ENCODE data around the gene ACTL10. TPM values are rescaled to one million over a fixed set of nuclear protein-coding genes. Genes with fewer than 3 reads are reported as not detected.

Gene ACTL10
- total and polyA plus RNA-seq, 2 experiments from 2014 or later, result 0.71 to 1.9 TPM

DNA sequence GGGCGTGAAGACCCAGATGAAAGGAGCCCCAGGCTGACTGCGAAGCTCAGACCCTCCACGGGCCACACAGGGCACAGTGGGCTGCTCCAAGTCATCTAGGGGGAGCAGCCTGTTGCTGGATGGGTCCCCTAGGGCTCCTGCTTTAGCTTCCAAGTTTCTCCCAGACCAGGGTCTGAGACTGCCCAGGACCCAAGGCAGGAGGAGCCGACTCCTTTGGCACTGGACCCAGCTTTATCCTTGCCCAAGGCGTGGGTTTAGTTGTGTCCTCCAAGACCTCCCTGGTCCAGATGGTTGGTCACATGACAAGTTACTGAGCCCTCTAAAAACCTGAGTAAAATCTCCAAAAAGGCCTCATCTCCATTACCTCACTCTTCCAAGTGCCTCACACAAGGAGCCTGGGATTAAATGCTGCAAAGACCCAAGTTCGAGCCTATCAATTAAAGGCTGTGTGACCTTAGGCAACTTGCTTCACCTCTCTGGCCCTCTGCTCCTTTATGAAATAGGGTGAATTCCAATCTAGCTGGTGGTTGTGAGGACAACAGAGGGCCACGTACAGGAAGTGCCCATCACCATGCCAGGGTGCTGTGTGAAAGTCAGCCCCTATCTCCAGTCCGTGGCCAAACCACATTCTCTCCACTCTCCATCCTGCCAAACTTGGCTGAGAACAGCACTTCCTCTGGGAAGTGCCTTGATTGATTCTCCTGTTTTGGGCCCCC, 5.0 kb downstream of the ACTL10 start:
- H4K20me1 ChIP-seq (replicated peaks; ENCODE audit: insufficient read depth), result peaks cover 3% of the 10 kb centered on the region
- H3K36me3 ChIP-seq (ENCODE audit: insufficient read depth), result no peaks in the 10 kb centered on the region; the same call in 1 of the 2 replicates
- no peak overlapping the region for H3K4me2 ChIP-seq
- peaks cover 33% of the 10 kb centered on the region for H3K4me1 Mint-ChIP-seq
- H3K27ac Mint-ChIP-seq, result no peak overlapping the region
- H3F3A ChIP-seq (replicated peaks; ENCODE audit: low read depth), result peaks cover 12% of the 10 kb centered on the region; the same call in 1 of the 2 replicates
- H3K27ac ChIP-seq (ENCODE audit: low read depth), result no peak overlapping the region
- H3K9me3 Mint-ChIP-seq, result no peaks in the 10 kb centered on the region
- no peaks in the 10 kb centered on the region for H3K9me2 ChIP-seq (ENCODE audit: insufficient read depth)
- no peak for ATAC-seq
- H2AFZ ChIP-seq, result no peak overlapping the region
- H3K36me3 Mint-ChIP-seq (ENCODE audit: low read depth), result peaks cover 42% of the 10 kb centered on the region
- peaks cover 11% of the 10 kb centered on the region; the same call in 1 of the 2 replicates for H3K27me3 ChIP-seq (ENCODE audit: insufficient read depth)
- no peak overlapping the region for H3K4me3 ChIP-seq
- peaks cover 21% of the 10 kb centered on the region for H3K27me3 Mint-ChIP-seq (ENCODE audit: insufficient read depth, low read depth, poor library complexity)
- no peak for TF ChIP-seq EZH2phosphoT487 (IDR thresholded peaks at IDR 0.05; ENCODE audit: unreplicated experiment)
- no peak for TF ChIP-seq ZNF331 (CRISPR knock-in tag; IDR thresholded peaks at IDR 0.05; ENCODE audit: low read depth)
- no peak for TF ChIP-seq JUNB (IDR thresholded peaks at IDR 0.05; ENCODE audit: unreplicated experiment)
- TF ChIP-seq, protein P1, sequence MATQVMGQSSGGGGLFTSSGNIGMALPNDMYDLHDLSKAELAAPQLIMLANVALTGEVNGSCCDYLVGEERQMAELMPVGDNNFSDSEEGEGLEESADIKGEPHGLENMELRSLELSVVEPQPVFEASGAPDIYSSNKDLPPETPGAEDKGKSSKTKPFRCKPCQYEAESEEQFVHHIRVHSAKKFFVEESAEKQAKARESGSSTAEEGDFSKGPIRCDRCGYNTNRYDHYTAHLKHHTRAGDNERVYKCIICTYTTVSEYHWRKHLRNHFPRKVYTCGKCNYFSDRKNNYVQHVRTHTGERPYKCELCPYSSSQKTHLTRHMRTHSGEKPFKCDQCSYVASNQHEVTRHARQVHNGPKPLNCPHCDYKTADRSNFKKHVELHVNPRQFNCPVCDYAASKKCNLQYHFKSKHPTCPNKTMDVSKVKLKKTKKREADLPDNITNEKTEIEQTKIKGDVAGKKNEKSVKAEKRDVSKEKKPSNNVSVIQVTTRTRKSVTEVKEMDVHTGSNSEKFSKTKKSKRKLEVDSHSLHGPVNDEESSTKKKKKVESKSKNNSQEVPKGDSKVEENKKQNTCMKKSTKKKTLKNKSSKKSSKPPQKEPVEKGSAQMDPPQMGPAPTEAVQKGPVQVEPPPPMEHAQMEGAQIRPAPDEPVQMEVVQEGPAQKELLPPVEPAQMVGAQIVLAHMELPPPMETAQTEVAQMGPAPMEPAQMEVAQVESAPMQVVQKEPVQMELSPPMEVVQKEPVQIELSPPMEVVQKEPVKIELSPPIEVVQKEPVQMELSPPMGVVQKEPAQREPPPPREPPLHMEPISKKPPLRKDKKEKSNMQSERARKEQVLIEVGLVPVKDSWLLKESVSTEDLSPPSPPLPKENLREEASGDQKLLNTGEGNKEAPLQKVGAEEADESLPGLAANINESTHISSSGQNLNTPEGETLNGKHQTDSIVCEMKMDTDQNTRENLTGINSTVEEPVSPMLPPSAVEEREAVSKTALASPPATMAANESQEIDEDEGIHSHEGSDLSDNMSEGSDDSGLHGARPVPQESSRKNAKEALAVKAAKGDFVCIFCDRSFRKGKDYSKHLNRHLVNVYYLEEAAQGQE (IDR thresholded peaks at IDR 0.05; ENCODE audit: unreplicated experiment), result no peak
- TF ChIP-seq POLR2AphosphoS5 (IDR thresholded peaks at IDR 0.05; ENCODE audit: low read depth), result no peak
- no peak for TF ChIP-seq STAT1 (IDR thresholded peaks at IDR 0.05; ENCODE audit: unreplicated experiment)
- TF ChIP-seq, protein P2, sequence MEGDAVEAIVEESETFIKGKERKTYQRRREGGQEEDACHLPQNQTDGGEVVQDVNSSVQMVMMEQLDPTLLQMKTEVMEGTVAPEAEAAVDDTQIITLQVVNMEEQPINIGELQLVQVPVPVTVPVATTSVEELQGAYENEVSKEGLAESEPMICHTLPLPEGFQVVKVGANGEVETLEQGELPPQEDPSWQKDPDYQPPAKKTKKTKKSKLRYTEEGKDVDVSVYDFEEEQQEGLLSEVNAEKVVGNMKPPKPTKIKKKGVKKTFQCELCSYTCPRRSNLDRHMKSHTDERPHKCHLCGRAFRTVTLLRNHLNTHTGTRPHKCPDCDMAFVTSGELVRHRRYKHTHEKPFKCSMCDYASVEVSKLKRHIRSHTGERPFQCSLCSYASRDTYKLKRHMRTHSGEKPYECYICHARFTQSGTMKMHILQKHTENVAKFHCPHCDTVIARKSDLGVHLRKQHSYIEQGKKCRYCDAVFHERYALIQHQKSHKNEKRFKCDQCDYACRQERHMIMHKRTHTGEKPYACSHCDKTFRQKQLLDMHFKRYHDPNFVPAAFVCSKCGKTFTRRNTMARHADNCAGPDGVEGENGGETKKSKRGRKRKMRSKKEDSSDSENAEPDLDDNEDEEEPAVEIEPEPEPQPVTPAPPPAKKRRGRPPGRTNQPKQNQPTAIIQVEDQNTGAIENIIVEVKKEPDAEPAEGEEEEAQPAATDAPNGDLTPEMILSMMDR (conservative IDR thresholded peaks at IDR 0.05; ENCODE audit: low read depth in 2 of 2), result no peak
- no peak for TF ChIP-seq ZNF114 (CRISPR knock-in tag; IDR thresholded peaks at IDR 0.05)
- no peak for TF ChIP-seq EZH2 (IDR thresholded peaks at IDR 0.05; ENCODE audit: low read depth, unreplicated experiment)
- no peak for TF ChIP-seq CREB1 (CRISPR knock-in tag; IDR thresholded peaks at IDR 0.05; ENCODE audit: low read depth)
- TF ChIP-seq NANOG (IDR thresholded peaks at IDR 0.05; ENCODE audit: borderline replicate concordance), result no peak
- TF ChIP-seq, protein P3, sequence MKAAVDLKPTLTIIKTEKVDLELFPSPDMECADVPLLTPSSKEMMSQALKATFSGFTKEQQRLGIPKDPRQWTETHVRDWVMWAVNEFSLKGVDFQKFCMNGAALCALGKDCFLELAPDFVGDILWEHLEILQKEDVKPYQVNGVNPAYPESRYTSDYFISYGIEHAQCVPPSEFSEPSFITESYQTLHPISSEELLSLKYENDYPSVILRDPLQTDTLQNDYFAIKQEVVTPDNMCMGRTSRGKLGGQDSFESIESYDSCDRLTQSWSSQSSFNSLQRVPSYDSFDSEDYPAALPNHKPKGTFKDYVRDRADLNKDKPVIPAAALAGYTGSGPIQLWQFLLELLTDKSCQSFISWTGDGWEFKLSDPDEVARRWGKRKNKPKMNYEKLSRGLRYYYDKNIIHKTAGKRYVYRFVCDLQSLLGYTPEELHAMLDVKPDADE (IDR thresholded peaks at IDR 0.05), result no peak
- TF ChIP-seq, protein P4, sequence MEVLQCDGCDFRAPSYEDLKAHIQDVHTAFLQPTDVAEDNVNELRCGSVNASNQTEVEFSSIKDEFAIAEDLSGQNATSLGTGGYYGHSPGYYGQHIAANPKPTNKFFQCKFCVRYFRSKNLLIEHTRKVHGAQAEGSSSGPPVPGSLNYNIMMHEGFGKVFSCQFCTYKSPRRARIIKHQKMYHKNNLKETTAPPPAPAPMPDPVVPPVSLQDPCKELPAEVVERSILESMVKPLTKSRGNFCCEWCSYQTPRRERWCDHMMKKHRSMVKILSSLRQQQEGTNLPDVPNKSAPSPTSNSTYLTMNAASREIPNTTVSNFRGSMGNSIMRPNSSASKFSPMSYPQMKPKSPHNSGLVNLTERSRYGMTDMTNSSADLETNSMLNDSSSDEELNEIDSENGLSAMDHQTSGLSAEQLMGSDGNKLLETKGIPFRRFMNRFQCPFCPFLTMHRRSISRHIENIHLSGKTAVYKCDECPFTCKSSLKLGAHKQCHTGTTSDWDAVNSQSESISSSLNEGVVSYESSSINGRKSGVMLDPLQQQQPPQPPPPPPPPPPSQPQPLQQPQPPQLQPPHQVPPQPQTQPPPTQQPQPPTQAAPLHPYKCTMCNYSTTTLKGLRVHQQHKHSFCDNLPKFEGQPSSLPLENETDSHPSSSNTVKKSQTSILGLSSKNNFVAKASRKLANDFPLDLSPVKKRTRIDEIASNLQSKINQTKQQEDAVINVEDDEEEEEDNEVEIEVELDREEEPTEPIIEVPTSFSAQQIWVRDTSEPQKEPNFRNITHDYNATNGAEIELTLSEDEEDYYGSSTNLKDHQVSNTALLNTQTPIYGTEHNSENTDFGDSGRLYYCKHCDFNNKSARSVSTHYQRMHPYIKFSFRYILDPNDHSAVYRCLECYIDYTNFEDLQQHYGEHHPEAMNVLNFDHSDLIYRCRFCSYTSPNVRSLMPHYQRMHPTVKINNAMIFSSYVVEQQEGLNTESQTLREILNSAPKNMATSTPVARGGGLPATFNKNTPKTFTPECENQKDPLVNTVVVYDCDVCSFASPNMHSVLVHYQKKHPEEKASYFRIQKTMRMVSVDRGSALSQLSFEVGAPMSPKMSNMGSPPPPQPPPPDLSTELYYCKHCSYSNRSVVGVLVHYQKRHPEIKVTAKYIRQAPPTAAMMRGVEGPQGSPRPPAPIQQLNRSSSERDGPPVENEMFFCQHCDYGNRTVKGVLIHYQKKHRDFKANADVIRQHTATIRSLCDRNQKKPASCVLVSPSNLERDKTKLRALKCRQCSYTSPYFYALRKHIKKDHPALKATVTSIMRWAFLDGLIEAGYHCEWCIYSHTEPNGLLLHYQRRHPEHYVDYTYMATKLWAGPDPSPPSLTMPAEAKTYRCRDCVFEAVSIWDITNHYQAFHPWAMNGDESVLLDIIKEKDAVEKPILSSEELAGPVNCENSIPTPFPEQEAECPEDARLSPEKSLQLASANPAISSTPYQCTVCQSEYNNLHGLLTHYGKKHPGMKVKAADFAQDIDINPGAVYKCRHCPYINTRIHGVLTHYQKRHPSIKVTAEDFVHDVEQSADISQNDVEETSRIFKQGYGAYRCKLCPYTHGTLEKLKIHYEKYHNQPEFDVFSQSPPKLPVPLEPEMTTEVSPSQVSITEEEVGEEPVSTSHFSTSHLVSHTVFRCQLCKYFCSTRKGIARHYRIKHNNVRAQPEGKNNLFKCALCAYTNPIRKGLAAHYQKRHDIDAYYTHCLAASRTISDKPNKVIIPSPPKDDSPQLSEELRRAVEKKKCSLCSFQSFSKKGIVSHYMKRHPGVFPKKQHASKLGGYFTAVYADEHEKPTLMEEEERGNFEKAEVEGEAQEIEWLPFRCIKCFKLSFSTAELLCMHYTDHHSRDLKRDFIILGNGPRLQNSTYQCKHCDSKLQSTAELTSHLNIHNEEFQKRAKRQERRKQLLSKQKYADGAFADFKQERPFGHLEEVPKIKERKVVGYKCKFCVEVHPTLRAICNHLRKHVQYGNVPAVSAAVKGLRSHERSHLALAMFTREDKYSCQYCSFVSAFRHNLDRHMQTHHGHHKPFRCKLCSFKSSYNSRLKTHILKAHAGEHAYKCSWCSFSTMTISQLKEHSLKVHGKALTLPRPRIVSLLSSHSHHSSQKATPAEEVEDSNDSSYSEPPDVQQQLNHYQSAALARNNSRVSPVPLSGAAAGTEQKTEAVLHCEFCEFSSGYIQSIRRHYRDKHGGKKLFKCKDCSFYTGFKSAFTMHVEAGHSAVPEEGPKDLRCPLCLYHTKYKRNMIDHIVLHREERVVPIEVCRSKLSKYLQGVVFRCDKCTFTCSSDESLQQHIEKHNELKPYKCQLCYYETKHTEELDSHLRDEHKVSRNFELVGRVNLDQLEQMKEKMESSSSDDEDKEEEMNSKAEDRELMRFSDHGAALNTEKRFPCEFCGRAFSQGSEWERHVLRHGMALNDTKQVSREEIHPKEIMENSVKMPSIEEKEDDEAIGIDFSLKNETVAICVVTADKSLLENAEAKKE (CRISPR knock-in tag; IDR thresholded peaks at IDR 0.05), result no peak
- H3K79me2 ChIP-seq (replicated peaks; ENCODE audit: insufficient read depth), result no peaks in the 10 kb centered on the region; the same call in 1 of the 2 replicates
- no peak for DNase-seq (ENCODE audit: low spot score)
- H3K4me1 ChIP-seq (ENCODE audit: insufficient read depth), result peaks cover 19% of the 10 kb centered on the region
- no peak overlapping the region for H3K4me3 Mint-ChIP-seq

Data from GM23338 (cell line).